Neural progenitor cell (in vitro differentiated cells): ENCODE results near the gene DENND2A. TPM values are rescaled to one million over a fixed set of nuclear protein-coding genes. Genes with fewer than 3 reads are reported as not detected.
"Not testable (repeated sequence)": the region's sequence is repeated elsewhere in the genome, so short reads cannot be mapped to it uniquely, and the experiment has no call there.

Source experiments
- DNase-seq: peaks from one replicate; pipeline ENCODE4 v3.0.0-alpha.2; 2016; ENCODE audit warnings: low spot score
- H2AFZ ChIP-seq: fragments of 200-600 bp; sonication (generic); replicated peaks from 2 replicates; pipeline ENCODE4 v1.6.1; 2016; ENCODE audit warnings: antibody characterized with exemption
- H3F3A ChIP-seq: fragments of 200-600 bp; sonication (generic); 2 replicates; pipeline ENCODE4 v1.6.1; 2016; ENCODE audit warnings: antibody characterized with exemption, low read depth
- H3K27ac ChIP-seq: fragments of 200-600 bp; sonication (generic); 2 replicates; pipeline ENCODE4 v1.5.1; 2016; ENCODE audit warnings: mild to moderate bottlenecking
- H3K27me3 ChIP-seq: fragments of 200-600 bp; sonication (generic); 2 replicates; pipeline ENCODE4 v1.6.1; 2016; ENCODE audit warnings: mild to moderate bottlenecking, moderate library complexity
- H3K36me3 ChIP-seq: fragments of 200-600 bp; sonication (generic); 2 replicates; pipeline ENCODE4 v1.5.1; 2016
- H3K4me1 ChIP-seq: fragments of 200-600 bp; sonication (generic); 2 replicates; pipeline ENCODE4 v1.6.1; 2016; ENCODE audit warnings: mixed run types
- H3K4me2 ChIP-seq: fragments of 200-600 bp; sonication (generic); 2 replicates; pipeline ENCODE4 v1.6.1; 2016
- H3K4me3 ChIP-seq: fragments of 200-600 bp; sonication (generic); 2 replicates; pipeline ENCODE4 v1.5.1; 2016
- H3K79me2 ChIP-seq: fragments of 200-600 bp; sonication (generic); 2 replicates; pipeline ENCODE4 v1.6.1; 2016; ENCODE audit warnings: low read depth
- H3K9ac ChIP-seq: fragments of 200-600 bp; sonication (generic); 2 replicates; pipeline ENCODE4 v1.6.1; 2016
- H3K9me3 ChIP-seq: fragments of 200-600 bp; sonication (generic); 2 replicates; pipeline ENCODE4 v1.5.1; 2016; ENCODE audit warnings: low read depth
- H4K20me1 ChIP-seq: fragments of 200-600 bp; sonication (generic); 2 replicates; pipeline ENCODE4 v1.6.1; 2016; ENCODE audit warnings: low read depth
- H3K27ac Mint-ChIP-seq: 3 replicates; pipeline ENCODE4 v1.8.0; 2021; ENCODE audit warnings: mixed read lengths
- H3K27me3 Mint-ChIP-seq: 2 replicates; pipeline ENCODE4 v1.8.0; 2022; ENCODE audit warnings: low read depth, mild to moderate bottlenecking, inconsistent platforms, moderate library complexity, mixed read lengths; ENCODE audit not compliant: insufficient read depth
- H3K36me3 Mint-ChIP-seq: 3 replicates; pipeline ENCODE4 v1.8.0; 2021; ENCODE audit warnings: mixed read lengths
- H3K4me1 Mint-ChIP-seq: 3 replicates; pipeline ENCODE4 v1.8.0; 2021; ENCODE audit warnings: mixed read lengths
- H3K4me3 Mint-ChIP-seq: 3 replicates; pipeline ENCODE4 v1.8.0; 2021; ENCODE audit warnings: mild to moderate bottlenecking, moderate library complexity, mixed read lengths
- H3K9me3 Mint-ChIP-seq: 3 replicates; pipeline ENCODE4 v1.8.0; 2020; ENCODE audit warnings: mixed read lengths
- EZH2 ChIP-seq: fragments of 200-600 bp; sonication (generic); IDR thresholded peaks from 2 replicates; pipeline ENCODE4 v1.6.1; 2017; ENCODE audit warnings: antibody characterized with exemption, mild to moderate bottlenecking, moderate library complexity
- EZH2phosphoT487 ChIP-seq: fragments of 200-600 bp; sonication (generic); IDR thresholded peaks from 2 replicates; pipeline ENCODE4 v1.6.1; 2017; ENCODE audit warnings: antibody characterized with exemption
- total RNA-seq: library from RNA; depleted of rRNA; stranded (reverse); fragments of >200 nt; gene quantifications from 2 replicates; pipeline ENCODE4 v1.2.3, GENCODE V29; 2015; ENCODE audit warnings: low replicate concordance
- TF ChIP-seq, protein P1 (sequence below): fragments of 200-600 bp; sonication (generic); IDR thresholded peaks from 2 replicates; pipeline ENCODE4 v1.5.1; 2017; ENCODE audit warnings: antibody characterized with exemption, mild to moderate bottlenecking

Gene DENND2A
- total RNA-seq, 1 donor from 2014 or later, result 27.0 TPM

- H3K9ac ChIP-seq, result no peak overlapping the region
- H3K27me3 Mint-ChIP-seq, result peaks cover 12% of the 10 kb centered on the region
- H3K4me3 ChIP-seq, result no peak overlapping the region
- no peak for DNase-seq
- H3K27ac Mint-ChIP-seq, result no peak overlapping the region
- H3F3A ChIP-seq, result no peaks in the 10 kb centered on the region
- peaks cover 6% of the 10 kb centered on the region for H3K27me3 ChIP-seq
- no peaks in the 10 kb centered on the region for H3K36me3 ChIP-seq
- H3K79me2 ChIP-seq, result no peaks in the 10 kb centered on the region
- H3K9me3 ChIP-seq, result no peaks in the 10 kb centered on the region
- no peak overlapping the region for H3K4me2 ChIP-seq
- H4K20me1 ChIP-seq, result no peaks in the 10 kb centered on the region
- peaks cover 2% of the 10 kb centered on the region for H3K36me3 Mint-ChIP-seq
- peaks cover 7% of the 10 kb centered on the region for H3K4me1 Mint-ChIP-seq
- H2AFZ ChIP-seq, result no peak overlapping the region
- no peak overlapping the region for H3K27ac ChIP-seq
- peaks cover 5% of the 10 kb centered on the region for H3K4me1 ChIP-seq
- no peaks in the 10 kb centered on the region for H3K9me3 Mint-ChIP-seq
- no peak for TF ChIP-seq EZH2phosphoT487
- TF ChIP-seq, protein P1, sequence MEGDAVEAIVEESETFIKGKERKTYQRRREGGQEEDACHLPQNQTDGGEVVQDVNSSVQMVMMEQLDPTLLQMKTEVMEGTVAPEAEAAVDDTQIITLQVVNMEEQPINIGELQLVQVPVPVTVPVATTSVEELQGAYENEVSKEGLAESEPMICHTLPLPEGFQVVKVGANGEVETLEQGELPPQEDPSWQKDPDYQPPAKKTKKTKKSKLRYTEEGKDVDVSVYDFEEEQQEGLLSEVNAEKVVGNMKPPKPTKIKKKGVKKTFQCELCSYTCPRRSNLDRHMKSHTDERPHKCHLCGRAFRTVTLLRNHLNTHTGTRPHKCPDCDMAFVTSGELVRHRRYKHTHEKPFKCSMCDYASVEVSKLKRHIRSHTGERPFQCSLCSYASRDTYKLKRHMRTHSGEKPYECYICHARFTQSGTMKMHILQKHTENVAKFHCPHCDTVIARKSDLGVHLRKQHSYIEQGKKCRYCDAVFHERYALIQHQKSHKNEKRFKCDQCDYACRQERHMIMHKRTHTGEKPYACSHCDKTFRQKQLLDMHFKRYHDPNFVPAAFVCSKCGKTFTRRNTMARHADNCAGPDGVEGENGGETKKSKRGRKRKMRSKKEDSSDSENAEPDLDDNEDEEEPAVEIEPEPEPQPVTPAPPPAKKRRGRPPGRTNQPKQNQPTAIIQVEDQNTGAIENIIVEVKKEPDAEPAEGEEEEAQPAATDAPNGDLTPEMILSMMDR, result no peak
- TF ChIP-seq EZH2, result no peak
- no peak overlapping the region for H3K4me3 Mint-ChIP-seq
Observed at GRCh38 chr7:140667476-140667875, 26.9 kb upstream of the DENND2A start.

DNA sequence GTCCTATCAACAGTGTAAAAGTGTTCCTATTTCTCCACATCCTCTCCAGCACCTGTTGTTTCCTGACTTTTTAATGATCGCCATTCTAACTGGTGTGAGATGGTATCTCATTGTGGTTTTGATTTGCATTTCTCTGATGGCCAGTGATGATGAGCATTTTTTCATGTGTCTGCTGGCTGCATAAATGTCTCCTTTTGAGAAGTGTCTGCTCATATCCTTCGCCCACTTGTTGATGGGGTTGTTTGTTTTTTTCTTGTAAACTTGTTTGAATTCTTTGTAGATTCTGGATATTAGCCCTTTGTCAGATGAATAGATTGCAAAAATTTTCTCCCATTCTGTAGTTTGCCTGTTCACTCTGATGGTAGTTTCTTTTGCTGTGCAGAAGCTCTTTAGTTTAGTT is 22.3 kb upstream of the DENND2A start:
- not testable (repeated sequence) for H2AFZ ChIP-seq, H3K36me3 Mint-ChIP-seq, H3K27me3 ChIP-seq, H3K4me1 ChIP-seq, H3K36me3 ChIP-seq, H3K4me1 Mint-ChIP-seq, H3K79me2 ChIP-seq, H3K9me3 ChIP-seq, DNase-seq, H3K27ac ChIP-seq, H3F3A ChIP-seq, H3K4me3 Mint-ChIP-seq, H3K27me3 Mint-ChIP-seq, H3K9ac ChIP-seq, H4K20me1 ChIP-seq, H3K4me2 ChIP-seq, H3K4me3 ChIP-seq, H3K9me3 Mint-ChIP-seq, H3K27ac Mint-ChIP-seq

DNA sequence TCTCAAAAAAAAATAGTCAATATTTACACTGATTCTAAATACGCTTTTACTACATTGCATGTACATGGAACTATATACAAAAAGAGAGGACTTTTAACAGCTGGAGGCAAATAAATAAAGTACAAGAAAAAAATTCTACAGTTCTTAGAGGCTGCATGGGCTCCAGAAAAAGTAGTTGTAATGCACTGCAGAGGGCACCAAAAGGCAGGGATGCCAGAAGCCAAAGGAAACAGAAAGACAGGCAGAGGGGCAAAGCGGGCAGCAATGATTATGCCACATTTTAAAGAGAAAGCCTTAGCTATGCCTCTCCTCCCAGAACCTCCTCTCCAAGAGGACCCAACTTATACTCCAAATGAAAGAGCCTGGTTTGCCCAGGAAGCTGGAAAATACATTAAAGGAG is 20.5 kb upstream of the DENND2A start:
- no peaks in the 10 kb centered on the region for H3K79me2 ChIP-seq
- TF ChIP-seq, protein P1, result peak; percentile 12
- no peak for TF ChIP-seq EZH2phosphoT487

DNA sequence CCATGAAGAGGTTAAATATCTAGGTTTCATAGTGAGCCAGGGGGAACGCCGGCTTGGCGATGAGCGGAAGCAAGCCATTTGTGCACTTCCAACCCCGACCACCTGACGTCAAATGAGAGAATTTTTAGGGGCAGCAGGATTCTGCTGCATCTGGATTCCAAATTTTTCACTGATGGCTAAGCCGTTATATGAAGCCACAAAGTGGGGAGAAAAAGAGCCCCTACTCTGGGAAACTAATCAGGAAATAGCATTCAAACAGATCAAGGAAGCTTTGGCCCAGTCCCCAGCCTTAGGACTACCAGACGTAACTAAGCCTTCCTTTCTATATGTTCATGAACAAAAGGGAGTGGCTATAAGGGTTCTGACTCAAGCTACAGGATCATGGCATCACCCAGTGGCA is 19.2 kb upstream of the DENND2A start:
- no peaks in the 10 kb centered on the region for H3K9me3 ChIP-seq
- no peaks in the 10 kb centered on the region for H3K4me1 ChIP-seq
- H3K4me3 Mint-ChIP-seq, result no peak overlapping the region
- H3K79me2 ChIP-seq, result no peaks in the 10 kb centered on the region
- H3K4me3 ChIP-seq, result no peak overlapping the region
- H3K4me1 Mint-ChIP-seq, result no peaks in the 10 kb centered on the region
- no peaks in the 10 kb centered on the region for H3K36me3 Mint-ChIP-seq
- no peaks in the 10 kb centered on the region for H3F3A ChIP-seq
- H2AFZ ChIP-seq, result no peak overlapping the region
- TF ChIP-seq EZH2 (no peak), EZH2phosphoT487 (no peak)
- TF ChIP-seq, protein P1, result no peak
- peaks cover 2% of the 10 kb centered on the region for H3K27me3 Mint-ChIP-seq
- H3K27ac Mint-ChIP-seq, result no peak overlapping the region
- H3K4me2 ChIP-seq, result no peak overlapping the region
- H3K9ac ChIP-seq, result no peak overlapping the region
- no peak for DNase-seq
- no peaks in the 10 kb centered on the region for H3K27me3 ChIP-seq
- H3K27ac ChIP-seq, result no peak overlapping the region
- H3K9me3 Mint-ChIP-seq, result no peaks in the 10 kb centered on the region
- no peaks in the 10 kb centered on the region for H4K20me1 ChIP-seq
- H3K36me3 ChIP-seq, result no peaks in the 10 kb centered on the region

More for the DNA sequence above, 20.5 kb upstream of the DENND2A start:
- no peaks in the 10 kb centered on the region for H3K4me1 Mint-ChIP-seq
- no peaks in the 10 kb centered on the region for H3K9me3 ChIP-seq
- no peak overlapping the region for H3K4me3 ChIP-seq
- no peak overlapping the region for H2AFZ ChIP-seq
- H4K20me1 ChIP-seq, result no peaks in the 10 kb centered on the region
- H3K9ac ChIP-seq, result no peak overlapping the region
- no peak for DNase-seq
- no peak overlapping the region for H3K27ac ChIP-seq
- no peaks in the 10 kb centered on the region for H3K4me1 ChIP-seq
- no peaks in the 10 kb centered on the region for H3K36me3 Mint-ChIP-seq
- H3K36me3 ChIP-seq, result no peaks in the 10 kb centered on the region
- H3K4me3 Mint-ChIP-seq, result no peak overlapping the region
- peaks cover 2% of the 10 kb centered on the region for H3K27me3 Mint-ChIP-seq
- H3K27ac Mint-ChIP-seq, result no peak overlapping the region
- H3K27me3 ChIP-seq, result no peaks in the 10 kb centered on the region
- H3K4me2 ChIP-seq, result no peak overlapping the region
- H3K9me3 Mint-ChIP-seq, result no peaks in the 10 kb centered on the region
- no peaks in the 10 kb centered on the region for H3F3A ChIP-seq
